HG03565 (cell line): Measurements from ENCODE around the gene ILKAP.

ENCODE experiments used
- ATAC-seq: cut with Tn5 transposase; IDR thresholded peaks from one replicate; pipeline ENCODE4 v1.9.1; 2021; ENCODE audit warnings: mild to moderate bottlenecking, moderate library complexity; ENCODE audit not compliant: unreplicated experiment

The ILKAP gene

GRCh38 chr2:238138331-238139195 lies 64.9 kb downstream of the ILKAP start, which contains the start of gene KLHL30:
TSS of gene KLHL30 (plus strand) at chr2:238138668. CDS start at chr2:238140755, 2,087 bp downstream.
- ATAC-seq, result no peak

- ATAC-seq, result no peak
These were observed 65.6 kb downstream of the ILKAP start for GRCh38 chr2:238137885-238138284.

- no peak for ATAC-seq
These were observed 66.5 kb downstream of the ILKAP start for GRCh38 chr2:238136820-238137537.

DNA sequence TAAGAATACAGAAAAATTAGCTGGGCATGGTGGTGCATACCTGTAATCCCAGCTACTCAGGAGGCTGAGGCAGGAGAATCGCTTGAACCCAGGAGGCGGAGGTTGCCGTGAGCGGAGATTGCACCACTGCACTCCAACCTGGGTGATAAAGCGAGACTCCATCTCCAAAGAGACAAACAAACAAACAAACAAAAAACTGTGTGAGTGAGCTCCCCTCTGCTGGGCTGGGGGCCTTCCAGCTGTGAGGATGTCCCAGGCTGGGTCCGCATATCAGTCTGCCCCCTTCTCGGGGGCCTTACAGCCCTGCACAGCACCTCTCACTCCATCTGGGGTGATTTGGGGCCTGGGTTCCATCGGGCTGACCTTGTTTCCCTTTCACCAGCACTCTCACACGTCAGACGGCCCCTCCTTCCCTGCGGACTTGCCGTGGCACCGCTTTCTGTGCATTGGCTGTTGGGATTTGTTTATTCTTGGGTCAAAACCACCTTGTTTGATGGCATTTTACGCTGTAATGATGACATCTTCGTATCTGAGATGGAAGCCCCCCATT lies 67.8 kb downstream of the ILKAP start:
- no peak for ATAC-seq

DNA sequence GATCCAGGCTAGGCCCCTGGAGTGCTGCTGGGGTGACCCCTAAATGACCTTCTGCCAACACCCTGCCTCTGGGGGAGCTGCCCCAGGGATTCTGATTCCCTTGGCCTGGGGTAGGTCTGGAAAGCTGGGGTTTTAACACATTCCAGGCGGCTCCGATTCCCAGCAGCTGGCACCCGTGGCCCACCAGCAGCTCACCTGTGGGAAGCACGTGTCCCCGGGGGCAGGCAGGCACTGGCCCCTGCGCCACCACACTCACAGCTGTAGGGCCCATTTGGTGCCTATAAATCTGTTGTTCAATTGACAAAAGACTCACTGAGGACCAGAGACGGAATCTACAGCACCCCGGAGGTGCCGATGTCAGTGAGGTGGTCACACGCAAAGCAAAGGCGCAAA lies 69.1 kb downstream of the ILKAP start:
- ATAC-seq, result no peak

DNA sequence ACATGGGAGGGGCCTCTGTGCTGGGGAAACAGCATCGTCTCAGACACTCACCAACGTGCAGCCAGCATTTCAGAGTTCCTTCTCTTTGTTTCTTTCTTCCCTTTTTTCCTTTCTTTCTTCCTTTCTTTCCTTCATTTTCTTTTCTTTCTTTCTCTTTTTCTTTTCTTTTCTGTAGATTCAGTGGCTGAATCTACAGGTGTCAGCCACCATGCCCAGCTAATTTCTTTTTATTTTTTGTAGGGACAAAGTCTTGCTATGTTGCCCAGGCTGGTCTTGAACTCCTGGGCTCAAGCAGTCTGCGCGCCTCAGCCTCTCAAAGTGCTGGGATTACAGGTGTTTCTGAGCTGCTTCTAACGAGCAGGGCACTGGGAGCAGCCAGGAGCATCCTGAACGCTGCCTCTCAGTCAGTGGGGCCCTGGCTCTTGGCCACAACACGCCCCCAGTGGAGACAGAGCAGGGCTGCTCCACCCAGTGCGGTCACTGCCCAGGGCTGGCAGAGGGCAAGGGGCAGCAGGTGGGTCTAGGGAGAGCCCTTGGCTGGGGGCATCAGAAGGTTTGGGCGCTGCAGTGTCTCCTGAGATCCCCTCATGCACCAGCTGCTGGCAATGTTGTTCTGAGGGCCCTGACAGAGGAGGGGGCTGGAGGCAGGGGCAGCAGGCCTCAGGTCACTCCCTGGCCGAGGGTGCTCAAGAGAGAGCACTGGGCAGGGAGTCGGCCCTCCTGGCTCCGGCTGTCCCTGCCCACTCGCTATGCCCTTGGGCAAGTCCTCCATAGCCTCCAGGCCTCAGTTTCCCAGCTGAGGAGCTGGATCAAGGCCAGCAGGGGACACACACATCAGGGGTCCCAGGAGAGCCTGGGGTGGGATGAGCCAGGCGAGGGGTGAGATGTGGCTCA lies 69.7 kb downstream of the ILKAP start:
- ATAC-seq, result no peak

- ATAC-seq, result no peak
These were observed 70.7 kb downstream of the ILKAP start for GRCh38 chr2:238132463-238133450.

- no peak for ATAC-seq
These were observed 71.6 kb downstream of the ILKAP start for GRCh38 chr2:238131761-238132462.

DNA sequence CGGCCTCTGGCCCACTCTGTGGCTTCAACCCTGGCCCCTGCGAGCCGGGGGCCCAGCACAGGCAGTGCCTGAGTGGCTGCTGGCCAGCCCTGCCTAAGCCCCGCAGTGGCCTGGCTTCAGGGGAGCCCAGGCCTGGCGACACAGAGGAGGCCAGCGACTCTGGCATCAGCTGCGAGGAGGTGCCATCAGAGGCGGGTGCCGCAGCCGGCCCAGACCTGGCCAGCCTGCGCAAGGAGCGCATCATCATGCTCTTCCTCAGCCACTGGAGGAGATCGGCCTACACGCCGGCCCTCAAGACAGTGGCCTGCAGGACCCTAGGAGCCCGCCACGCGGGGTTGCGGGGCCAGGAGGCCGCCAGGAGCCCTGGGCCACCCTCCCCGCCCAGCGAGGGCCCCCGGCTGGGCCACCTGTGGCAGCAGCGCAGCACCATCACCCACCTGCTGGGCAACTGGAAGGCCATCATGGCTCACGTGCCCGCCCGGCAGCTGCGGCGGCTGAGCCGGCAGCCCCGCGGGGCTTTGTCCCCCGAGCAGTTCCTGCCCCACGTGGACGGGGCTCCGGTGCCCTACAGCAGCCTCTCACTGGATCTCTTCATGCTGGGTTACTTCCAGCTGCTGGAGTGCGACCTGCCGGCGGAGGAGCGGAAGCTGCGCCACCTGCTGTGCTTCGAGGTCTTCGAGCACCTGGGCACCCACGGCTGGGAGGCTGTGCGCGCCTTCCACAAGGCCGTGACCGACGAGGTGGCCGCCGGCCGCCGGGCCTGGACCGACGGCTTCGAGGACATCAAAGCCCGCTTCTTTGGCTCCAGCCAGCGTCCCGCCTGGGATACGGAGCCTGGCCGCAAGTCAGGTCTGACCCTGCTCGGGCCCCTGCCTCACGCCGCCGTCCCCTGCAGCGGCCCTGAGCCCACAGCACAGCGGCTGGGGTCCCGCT lies 72.5 kb downstream of the ILKAP start:
- no peak for ATAC-seq

- ATAC-seq, result no peak
These were observed 73.3 kb downstream of the ILKAP start for GRCh38 chr2:238130111-238130695.

GRCh38 chr2:238129166-238130010 lies 74.1 kb downstream of the ILKAP start:
- no peak for ATAC-seq

GRCh38 chr2:238128534-238129001 lies 74.9 kb downstream of the ILKAP start:
- ATAC-seq, result no peak

DNA sequence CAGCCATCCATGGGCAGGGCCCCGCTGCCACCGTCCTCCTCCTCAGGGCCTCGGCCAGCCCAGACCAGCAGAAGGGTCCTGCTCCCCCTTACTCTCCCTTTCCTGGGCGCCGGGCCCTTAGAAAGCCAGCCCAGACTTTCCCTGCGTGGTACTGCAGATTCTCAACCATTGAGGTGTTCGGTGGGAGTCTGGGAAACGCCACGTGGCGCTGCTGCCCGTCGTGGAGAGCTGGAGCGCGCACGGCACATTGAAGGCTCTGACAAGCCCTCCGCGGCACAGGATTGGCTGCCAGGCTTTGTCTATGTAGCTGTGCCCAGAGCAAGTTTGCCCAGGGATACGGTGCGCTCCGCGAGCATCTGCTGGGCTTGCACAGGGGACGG lies 75.4 kb downstream of the ILKAP start:
- ATAC-seq, result no peak

GRCh38 chr2:238127165-238128060 lies 76.1 kb downstream of the ILKAP start:
- no peak for ATAC-seq

DNA sequence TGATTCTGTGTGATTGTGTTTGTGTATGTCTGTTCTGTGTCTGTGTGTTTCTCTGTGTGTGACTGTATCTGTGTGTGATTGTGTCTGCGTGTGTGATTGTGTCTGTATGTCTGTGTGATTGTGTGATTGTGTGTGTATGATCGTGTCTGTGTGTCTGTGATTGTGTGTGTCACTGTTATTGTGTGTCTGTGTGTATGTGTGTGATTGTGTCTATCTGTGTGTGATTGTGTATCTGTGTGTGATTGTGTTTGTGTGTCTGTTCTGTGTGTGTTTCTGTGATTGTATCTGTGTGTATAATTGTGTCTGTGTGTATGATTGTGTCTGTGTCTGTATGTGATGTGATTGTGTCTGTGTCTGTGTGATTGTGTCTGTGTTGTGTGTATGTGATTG lies 76.7 kb downstream of the ILKAP start:
- ATAC-seq, result no peak

GRCh38 chr2:238126338-238126737 lies 77.2 kb downstream of the ILKAP start:
- no peak for ATAC-seq
